Nephron progenitor cell (in vitro differentiated cells): ENCODE data around the gene ATF6B.

Source experiments
- DNase-seq: peaks from one replicate; pipeline ENCODE4 v3.0.0; 2021
- H3K27ac Mint-ChIP-seq: 2 replicates; pipeline ENCODE4 v1.8.0; 2021; ENCODE audit warnings: mild to moderate bottlenecking, moderate library complexity, mixed read lengths
- H3K27me3 Mint-ChIP-seq: 2 replicates; pipeline ENCODE4 v1.8.0; 2021; ENCODE audit warnings: mild to moderate bottlenecking, low read depth, mixed read lengths; ENCODE audit not compliant: poor library complexity
- H3K36me3 Mint-ChIP-seq: 2 replicates; pipeline ENCODE4 v1.8.0; 2021; ENCODE audit warnings: low read depth, mixed read lengths
- H3K4me1 Mint-ChIP-seq: 2 replicates; pipeline ENCODE4 v1.8.0; 2021; ENCODE audit warnings: mixed read lengths
- H3K4me3 Mint-ChIP-seq: 2 replicates; pipeline ENCODE4 v1.8.0; 2021; ENCODE audit warnings: mild to moderate bottlenecking, moderate library complexity, mixed read lengths
- H3K9me3 Mint-ChIP-seq: 2 replicates; pipeline ENCODE4 v1.8.0; 2021; ENCODE audit warnings: mild to moderate bottlenecking, moderate library complexity, mixed read lengths
- TF ChIP-seq, protein P1 (sequence below): fragments of 200-600 bp; sonication (generic); IDR thresholded peaks from 2 replicates; pipeline ENCODE4 v1.5.0; 2021; ENCODE audit warnings: antibody characterized with exemption

Gene ATF6B

DNA sequence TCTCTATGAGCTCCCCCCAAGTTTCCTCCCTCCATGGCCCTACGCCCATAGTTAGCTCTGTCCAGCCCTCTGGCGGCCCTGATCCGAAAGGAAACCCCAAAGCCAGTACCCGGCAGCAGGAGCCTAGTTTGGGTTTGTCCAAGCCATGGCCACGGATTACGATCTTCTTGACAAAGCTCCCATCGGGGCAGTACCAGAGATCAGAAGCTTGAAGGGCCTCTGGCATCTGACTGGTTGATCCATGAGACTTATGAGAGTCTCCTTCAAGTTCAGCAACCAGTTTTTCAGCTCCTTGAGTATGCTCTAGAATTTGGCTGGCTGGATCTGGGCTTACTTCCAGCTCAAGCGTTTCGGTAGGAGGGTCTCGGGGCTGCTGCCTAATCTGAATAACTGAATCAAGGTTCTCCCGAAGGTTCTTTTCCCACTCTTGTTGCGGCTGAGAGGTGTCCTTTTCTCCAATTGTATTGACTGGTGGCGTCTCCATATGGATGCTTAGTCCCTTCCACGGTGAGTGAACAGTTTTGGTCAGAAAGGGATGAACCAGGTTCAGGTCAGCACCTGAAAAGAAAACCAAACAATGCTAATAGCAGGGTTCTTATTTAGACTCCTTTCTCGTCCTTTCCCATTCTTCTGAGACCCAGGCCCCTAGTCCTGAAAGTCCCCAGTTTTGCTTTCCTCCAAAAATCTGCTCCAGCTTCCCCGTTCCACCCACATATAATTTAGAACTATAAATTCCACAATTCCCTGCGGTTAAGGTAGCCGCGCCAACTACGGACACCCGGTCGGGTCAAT, 1.4 kb upstream of the ATF6B start:
- Mint-ChIP-seq H3K36me3 (peaks cover 10% of the 10 kb centered on the region), H3K27me3 (peaks cover 21% of the 10 kb centered on the region), H3K9me3 (no peaks in the 10 kb centered on the region), H3K4me1 (peaks cover 52% of the 10 kb centered on the region), H3K27ac (peak overlapping the region; percentile 88), H3K4me3 (peak overlapping the region; percentile 97)
- TF ChIP-seq, protein P1, sequence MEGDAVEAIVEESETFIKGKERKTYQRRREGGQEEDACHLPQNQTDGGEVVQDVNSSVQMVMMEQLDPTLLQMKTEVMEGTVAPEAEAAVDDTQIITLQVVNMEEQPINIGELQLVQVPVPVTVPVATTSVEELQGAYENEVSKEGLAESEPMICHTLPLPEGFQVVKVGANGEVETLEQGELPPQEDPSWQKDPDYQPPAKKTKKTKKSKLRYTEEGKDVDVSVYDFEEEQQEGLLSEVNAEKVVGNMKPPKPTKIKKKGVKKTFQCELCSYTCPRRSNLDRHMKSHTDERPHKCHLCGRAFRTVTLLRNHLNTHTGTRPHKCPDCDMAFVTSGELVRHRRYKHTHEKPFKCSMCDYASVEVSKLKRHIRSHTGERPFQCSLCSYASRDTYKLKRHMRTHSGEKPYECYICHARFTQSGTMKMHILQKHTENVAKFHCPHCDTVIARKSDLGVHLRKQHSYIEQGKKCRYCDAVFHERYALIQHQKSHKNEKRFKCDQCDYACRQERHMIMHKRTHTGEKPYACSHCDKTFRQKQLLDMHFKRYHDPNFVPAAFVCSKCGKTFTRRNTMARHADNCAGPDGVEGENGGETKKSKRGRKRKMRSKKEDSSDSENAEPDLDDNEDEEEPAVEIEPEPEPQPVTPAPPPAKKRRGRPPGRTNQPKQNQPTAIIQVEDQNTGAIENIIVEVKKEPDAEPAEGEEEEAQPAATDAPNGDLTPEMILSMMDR: no peak
- DNase-seq: no peak

DNA sequence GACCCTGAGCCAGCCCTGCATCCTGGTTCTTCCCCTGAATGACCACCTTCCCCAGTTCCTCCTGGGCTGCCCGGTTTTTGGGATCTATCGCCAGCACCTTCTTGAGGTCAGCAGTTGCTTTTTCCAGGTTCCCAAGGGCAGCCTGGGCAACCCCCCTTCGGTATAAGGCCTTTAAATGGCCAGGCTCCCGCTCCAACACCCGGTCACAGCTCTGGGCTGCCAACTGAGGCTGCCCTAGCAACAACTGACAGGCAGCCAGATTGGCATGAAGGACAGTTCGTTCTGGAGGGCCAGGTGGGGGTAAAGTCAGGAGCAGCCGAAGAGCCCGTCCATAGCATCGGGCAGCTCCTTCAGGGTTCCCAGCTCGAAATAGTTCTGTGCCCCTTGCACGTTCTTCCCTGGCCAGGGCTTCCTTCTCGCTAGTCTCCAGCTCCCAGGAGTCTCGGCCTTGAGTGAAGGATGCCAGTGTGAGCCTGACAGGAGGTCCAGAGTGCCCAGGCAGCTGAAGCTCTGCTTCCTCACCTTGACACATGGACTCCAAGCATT, 778 bp upstream of the ATF6B start:
- peak overlapping the region; percentile 100 for H3K4me3 Mint-ChIP-seq
- H3K27me3 Mint-ChIP-seq: peaks cover 14% of the 10 kb centered on the region
- peaks cover 17% of the 10 kb centered on the region for H3K36me3 Mint-ChIP-seq
- no peaks in the 10 kb centered on the region for H3K9me3 Mint-ChIP-seq
- H3K27ac Mint-ChIP-seq: peak overlapping the region; percentile 100
- TF ChIP-seq, protein P1: no peak
- DNase-seq: no peak
- peaks cover 52% of the 10 kb centered on the region for H3K4me1 Mint-ChIP-seq

DNA sequence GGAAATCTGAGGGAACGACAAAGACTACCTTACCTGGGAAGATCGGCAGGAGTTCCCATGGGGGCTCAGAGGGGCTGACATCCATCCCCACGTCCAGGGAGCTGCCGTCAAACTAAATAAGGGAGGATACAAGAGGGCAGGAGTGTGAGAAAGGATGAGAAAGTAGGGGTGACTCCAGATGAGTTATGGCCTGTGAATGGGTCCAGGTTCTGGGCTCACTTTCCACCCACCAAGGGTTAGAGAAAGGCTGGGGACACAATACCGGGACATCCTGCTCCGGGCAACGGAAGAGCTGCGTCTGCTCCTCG, 683 bp downstream of the ATF6B start:
- Mint-ChIP-seq H3K27ac (peak overlapping the region; percentile 100), H3K4me3 (peak overlapping the region; percentile 100), H3K27me3 (peaks cover 3% of the 10 kb centered on the region), H3K4me1 (peaks cover 52% of the 10 kb centered on the region), H3K36me3 (peaks cover 29% of the 10 kb centered on the region), H3K9me3 (no peaks in the 10 kb centered on the region)
- DNase-seq: no peak
- TF ChIP-seq, protein P1: no peak

DNA sequence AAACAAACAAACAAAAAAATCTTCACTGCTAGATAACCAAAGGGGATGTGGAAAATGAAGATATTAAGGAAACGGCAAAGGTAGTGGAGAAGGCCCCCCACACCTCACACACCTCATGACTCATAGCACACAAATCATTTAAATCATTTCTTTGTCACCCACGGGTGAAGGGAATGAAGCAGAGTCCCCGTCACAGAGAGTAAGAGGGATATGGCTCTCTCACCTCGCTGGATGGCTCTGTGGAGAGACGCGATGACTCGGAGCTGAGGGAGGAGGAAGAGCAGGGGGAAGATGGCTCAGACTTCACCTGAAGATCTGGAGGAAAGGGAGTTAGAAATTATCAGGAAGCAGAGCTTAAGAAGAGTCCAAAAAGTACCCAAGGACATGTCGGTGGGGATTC, 1.2 kb downstream of the ATF6B start:
- H3K4me1 Mint-ChIP-seq: peaks cover 52% of the 10 kb centered on the region

DNA sequence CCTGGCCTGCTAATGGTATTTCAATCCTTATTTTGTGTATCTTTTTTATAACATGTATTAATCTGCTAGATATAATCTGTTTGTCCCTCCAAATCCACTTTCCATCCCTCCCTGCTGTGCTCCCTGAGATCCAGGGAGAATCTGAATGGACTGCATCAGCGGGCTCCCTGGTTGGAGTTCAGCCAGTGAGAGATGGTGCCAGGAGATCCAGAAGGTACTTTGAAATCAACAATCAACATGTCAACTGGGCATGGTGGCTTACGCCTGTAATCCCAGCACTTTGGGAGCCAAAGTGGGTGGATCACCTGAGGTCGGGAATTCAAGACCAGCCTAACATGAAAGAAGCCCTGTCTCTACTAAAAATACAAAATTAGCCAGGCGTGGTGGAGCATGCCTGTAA, 4.4 kb downstream of the ATF6B start:
- peaks cover 41% of the 10 kb centered on the region for H3K4me1 Mint-ChIP-seq
- H3K9me3 Mint-ChIP-seq: no peaks in the 10 kb centered on the region
- no peaks in the 10 kb centered on the region for H3K27me3 Mint-ChIP-seq
- H3K27ac Mint-ChIP-seq: no peak overlapping the region
- no peak overlapping the region for H3K4me3 Mint-ChIP-seq
- TF ChIP-seq, protein P1: no peak
- DNase-seq: no peak
- peaks cover 47% of the 10 kb centered on the region for H3K36me3 Mint-ChIP-seq

More for the DNA sequence above, 1.2 kb downstream of the ATF6B start:
- DNase-seq: no peak
- Mint-ChIP-seq H3K4me3 (peak overlapping the region; percentile 100), H3K27ac (peak overlapping the region; percentile 100), H3K27me3 (no peaks in the 10 kb centered on the region), H3K9me3 (no peaks in the 10 kb centered on the region), H3K36me3 (peaks cover 33% of the 10 kb centered on the region)
- TF ChIP-seq, protein P1: no peak
